HT1080 (cell line): Measurements from ENCODE around the gene RNF145. TPM values are rescaled to one million over a fixed set of nuclear protein-coding genes. Genes with fewer than 3 reads are reported as not detected.
"Not testable (repeated sequence)": the region's sequence is repeated elsewhere in the genome, so short reads cannot be mapped to it uniquely, and the experiment has no call there.

Experiments used
- DNase-seq: peaks from one replicate; pipeline ENCODE4 v3.0.0-alpha.2; 2015; ENCODE audit warnings: low read depth
- small RNA-seq: library from RNA; depleted of rRNA; stranded (forward); fragments of <200 nt; gene quantifications from one replicate; pipeline ENCODE3, GENCODE V24; 2014
- total RNA-seq: library from RNA; depleted of rRNA; stranded (reverse); fragments of >200 nt; shearing (Covaris generic); gene quantifications from 2 replicates; pipeline ENCODE4 v1.2.3, GENCODE V29; 2014; rRNA removed

The RNF145 gene
- total RNA-seq, 1 experiment from 2014 or later, result 141 TPM

GRCh38 chr5:159118958-159119659 is 90.2 kb downstream of the RNF145 start:
- DNase-seq, result not testable (repeated sequence)

- no peak for DNase-seq
Measured at GRCh38 chr5:159113405-159113804, 95.9 kb downstream of the RNF145 start.

GRCh38 chr5:159112436-159112835 is 96.9 kb downstream of the RNF145 start:
- no peak for DNase-seq

Small RNAs within 50 kb of the gene (small RNA-seq; reads per million reads assigned to genes)
- gene RF00263, result not detected

Other genes starting within 250 kb of the RNF145 start
- 0.53 and 1.1 TPM in 2 replicates for gene EBF1, start 109.6 kb downstream of the RNF145 start, total RNA-seq
- 30.1 and 35.8 TPM in 2 replicates for gene UBLCP1, start 53.7 kb upstream of the RNF145 start, total RNA-seq
- not detected in 2 replicates for gene IL12B, start 120.9 kb upstream of the RNF145 start, total RNA-seq